PC-9 (cell line): ENCODE results near the gene FIBCD1. TPM values are rescaled to one million over a fixed set of nuclear protein-coding genes. Genes with fewer than 3 reads are reported as not detected.

Source experiments
- BruUV-seq: library from RNA; stranded (reverse); fragments of 400-500 nt; replicated peaks from 2 replicates; lab custom pipeline; 2021; lab: Mats Ljungman, UMichigan
- CTCF ChIA-PET: fragments of 300-600 bp; sonication (Branson Sonifier 250); formaldehyde crosslinking; loops from one replicate; lab custom pipeline; 2022; ENCODE audit warnings: antibody characterized with exemption; lab: Charles Lee
- POLR2A ChIA-PET: fragments of 300-600 bp; sonication (Branson Sonifier 250); formaldehyde crosslinking; loops from one replicate; lab custom pipeline; 2022; ENCODE audit warnings: antibody characterized with exemption; ENCODE audit not compliant: unreplicated experiment; lab: Charles Lee
- DNase-seq, 2 experiments: peaks; one replicate each; pipeline versions ENCODE4 v3.0.0 to v3.0.0-alpha.2; 2015 to 2022; ENCODE audit warnings: mixed read lengths in 1 of 2
- H2AFZ ChIP-seq: fragments of 200-600 bp; sonication (generic); 2 replicates; pipeline ENCODE4 v1.8.1; 2017; ENCODE audit warnings: antibody characterized with exemption
- H3F3A ChIP-seq: fragments of 200-600 bp; sonication (generic); 2 replicates; pipeline ENCODE4 v1.8.1; 2017; ENCODE audit warnings: antibody characterized with exemption, mild to moderate bottlenecking, low read depth; ENCODE audit not compliant: insufficient read depth
- H3K27ac ChIP-seq: fragments of 200-600 bp; sonication (generic); 2 replicates; pipeline ENCODE4 v1.6.1; 2016; ENCODE audit warnings: mixed run types
- H3K27me3 ChIP-seq: fragments of 200-600 bp; sonication (generic); 2 replicates; pipeline ENCODE4 v1.6.1; 2016; ENCODE audit warnings: low read depth, mixed run types; ENCODE audit not compliant: insufficient read depth
- H3K36me3 ChIP-seq: fragments of 200-600 bp; sonication (generic); 2 replicates; pipeline ENCODE4 v1.6.1; 2016; ENCODE audit warnings: low read depth, mixed run types
- H3K4me1 ChIP-seq: fragments of 200-600 bp; sonication (generic); replicated peaks from 2 replicates; pipeline ENCODE4 v1.6.1; 2016; ENCODE audit warnings: mixed run types; ENCODE audit not compliant: insufficient read depth
- H3K4me2 ChIP-seq: fragments of 200-600 bp; sonication (generic); 2 replicates; pipeline ENCODE4 v1.6.1; 2017; ENCODE audit warnings: mixed run types
- H3K4me3 ChIP-seq: fragments of 200-600 bp; sonication (generic); 2 replicates; pipeline ENCODE4 v1.6.1; 2016; ENCODE audit warnings: mixed run types
- H3K79me2 ChIP-seq: fragments of 200-600 bp; sonication (generic); 2 replicates; pipeline ENCODE4 v1.6.1; 2017; ENCODE audit warnings: low read depth, mixed run types
- H3K9me2 ChIP-seq: fragments of 200-600 bp; sonication (generic); 2 replicates; pipeline ENCODE4 v1.8.1; 2017; ENCODE audit warnings: mild to moderate bottlenecking; ENCODE audit not compliant: insufficient read depth
- H3K9me3 ChIP-seq: fragments of 200-600 bp; sonication (generic); 2 replicates; pipeline ENCODE4 v1.8.1; 2016; ENCODE audit warnings: low read depth; ENCODE audit not compliant: insufficient read depth
- H4K20me1 ChIP-seq: fragments of 200-600 bp; sonication (generic); 2 replicates; pipeline ENCODE4 v1.8.1; 2017; ENCODE audit not compliant: insufficient read depth
- EZH2 ChIP-seq: fragments of 200-600 bp; sonication (generic); IDR thresholded peaks from 2 replicates; pipeline ENCODE4 v1.8.0; 2017; ENCODE audit warnings: antibody characterized with exemption, low read depth
- intact Hi-C: fragments of 100-400 bp; cut with micrococcal nuclease; formaldehyde crosslinking; loops from one replicate; pipeline ENCODE4 v1.10.0; 2022; ENCODE audit not compliant: unreplicated experiment
- total RNA-seq: library from RNA; stranded (reverse); gene quantifications from 2 replicates; pipeline ENCODE4 v1.2.3, GENCODE V29; 2021
- TF ChIP-seq, protein P1 (sequence below): fragments of 200-600 bp; sonication (generic); conservative IDR thresholded peaks from 2 replicates; pipeline ENCODE4 v1.6.1; 2017; ENCODE audit warnings: mixed run types, antibody characterized with exemption, mild to moderate bottlenecking, moderate library complexity

The FIBCD1 gene
- total RNA-seq, 1 experiment from 2014 or later: 2.7 TPM

- H4K20me1 ChIP-seq: no peaks in the 10 kb centered on the region
- DNase-seq: no peak
- BruUV-seq: no TSS peak
- no peaks in the 10 kb centered on the region for H3K79me2 ChIP-seq
- no peak overlapping the region for H2AFZ ChIP-seq
- no peaks in the 10 kb centered on the region for H3K9me2 ChIP-seq
- no peaks in the 10 kb centered on the region; the same call in 1 of the 2 replicates for H3F3A ChIP-seq
- intact Hi-C loops: no loop called here
- CTCF ChIA-PET: no interaction called here
- no peaks in the 10 kb centered on the region for H3K4me1 ChIP-seq
- POLR2A ChIA-PET: no interaction called here
- H3K9me3 ChIP-seq: no peaks in the 10 kb centered on the region
- no peak overlapping the region for H3K4me2 ChIP-seq
- no peak overlapping the region for H3K4me3 ChIP-seq
- no peak overlapping the region for H3K27ac ChIP-seq
- H3K27me3 ChIP-seq: peaks cover 36% of the 10 kb centered on the region
- no peak for TF ChIP-seq EZH2
- TF ChIP-seq, protein P1, sequence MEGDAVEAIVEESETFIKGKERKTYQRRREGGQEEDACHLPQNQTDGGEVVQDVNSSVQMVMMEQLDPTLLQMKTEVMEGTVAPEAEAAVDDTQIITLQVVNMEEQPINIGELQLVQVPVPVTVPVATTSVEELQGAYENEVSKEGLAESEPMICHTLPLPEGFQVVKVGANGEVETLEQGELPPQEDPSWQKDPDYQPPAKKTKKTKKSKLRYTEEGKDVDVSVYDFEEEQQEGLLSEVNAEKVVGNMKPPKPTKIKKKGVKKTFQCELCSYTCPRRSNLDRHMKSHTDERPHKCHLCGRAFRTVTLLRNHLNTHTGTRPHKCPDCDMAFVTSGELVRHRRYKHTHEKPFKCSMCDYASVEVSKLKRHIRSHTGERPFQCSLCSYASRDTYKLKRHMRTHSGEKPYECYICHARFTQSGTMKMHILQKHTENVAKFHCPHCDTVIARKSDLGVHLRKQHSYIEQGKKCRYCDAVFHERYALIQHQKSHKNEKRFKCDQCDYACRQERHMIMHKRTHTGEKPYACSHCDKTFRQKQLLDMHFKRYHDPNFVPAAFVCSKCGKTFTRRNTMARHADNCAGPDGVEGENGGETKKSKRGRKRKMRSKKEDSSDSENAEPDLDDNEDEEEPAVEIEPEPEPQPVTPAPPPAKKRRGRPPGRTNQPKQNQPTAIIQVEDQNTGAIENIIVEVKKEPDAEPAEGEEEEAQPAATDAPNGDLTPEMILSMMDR: no peak
- H3K36me3 ChIP-seq: no peaks in the 10 kb centered on the region
These were observed 34.1 kb upstream of the FIBCD1 start for GRCh38 chr9:130972957-130973685.

GRCh38 chr9:130972277-130972956, 33.4 kb upstream of the FIBCD1 start:
- CTCF ChIA-PET: no interaction called here
- H4K20me1 ChIP-seq: no peaks in the 10 kb centered on the region
- no peak overlapping the region for H3K27ac ChIP-seq
- DNase-seq: no peak
- no TSS peak for BruUV-seq
- H3K36me3 ChIP-seq: no peaks in the 10 kb centered on the region
- peaks cover 36% of the 10 kb centered on the region for H3K27me3 ChIP-seq
- H3K9me3 ChIP-seq: no peaks in the 10 kb centered on the region
- no peak overlapping the region for H3K4me3 ChIP-seq
- intact Hi-C loops: no loop called here
- H3K4me2 ChIP-seq: no peak overlapping the region
- no peak overlapping the region for H2AFZ ChIP-seq
- no peaks in the 10 kb centered on the region for H3K79me2 ChIP-seq
- TF ChIP-seq, protein P1: no peak
- no peak for TF ChIP-seq EZH2
- no peaks in the 10 kb centered on the region for H3K9me2 ChIP-seq
- POLR2A ChIA-PET: interaction anchor here (0.6 kb wide), 1 partner anchor 12 kb away, joined by 6 read pairs; no protein-coding TSS in a partner anchor
- H3K4me1 ChIP-seq: no peaks in the 10 kb centered on the region
- no peaks in the 10 kb centered on the region; the same call in 1 of the 2 replicates for H3F3A ChIP-seq

GRCh38 chr9:130971294-130971849, 32.3 kb upstream of the FIBCD1 start:
- Histone ChIP-seq H3K36me3 (no peaks in the 10 kb centered on the region), H3K4me2 (no peak overlapping the region), H3K9me2 (no peaks in the 10 kb centered on the region), H3K9me3 (no peaks in the 10 kb centered on the region), H3K79me2 (no peaks in the 10 kb centered on the region), H3F3A (no peaks in the 10 kb centered on the region; the same call in 1 of the 2 replicates), H2AFZ (no peak overlapping the region), H3K27ac (no peak overlapping the region), H4K20me1 (no peaks in the 10 kb centered on the region), H3K4me3 (no peak overlapping the region), H3K27me3 (peaks cover 36% of the 10 kb centered on the region), H3K4me1 (no peaks in the 10 kb centered on the region)
- TF ChIP-seq, protein P1: no peak
- no peak for TF ChIP-seq EZH2
- ChIA-PET POLR2A (no interaction called here), CTCF (no interaction called here)
- BruUV-seq: no TSS peak
- DNase-seq: no peak
- intact Hi-C loops: no loop called here
